Smooth muscle cell (in vitro differentiated cells): ENCODE measurements around the gene NFKBIB. TPM values are rescaled to one million over a fixed set of nuclear protein-coding genes. Genes with fewer than 3 reads are reported as not detected.

Source experiments
- DNase-seq: peaks from one replicate; lab custom pipeline; 2025; ENCODE audit not compliant: unreplicated experiment; lab: John Stamatoyannopoulos, UW
- H2AFZ ChIP-seq: fragments of 200-600 bp; sonication (generic); 2 replicates; pipeline ENCODE4 v1.6.0; 2016; ENCODE audit warnings: antibody characterized with exemption, low read depth, mild to moderate bottlenecking
- H3F3A ChIP-seq: fragments of 200-600 bp; sonication (generic); 2 replicates; pipeline ENCODE4 v1.6.0; 2017; ENCODE audit warnings: antibody characterized with exemption, low read depth
- H3K27ac ChIP-seq: fragments of 200-600 bp; sonication (generic); 2 replicates; pipeline ENCODE4 v1.5.1; 2016; ENCODE audit warnings: low read depth, mild to moderate bottlenecking
- H3K27me3 ChIP-seq: fragments of 200-600 bp; sonication (generic); 2 replicates; pipeline ENCODE4 v1.6.1; 2016; ENCODE audit warnings: low read depth, mild to moderate bottlenecking
- H3K36me3 ChIP-seq: fragments of 200-600 bp; sonication (generic); 2 replicates; pipeline ENCODE4 v1.5.1; 2016; ENCODE audit warnings: low read depth
- H3K4me1 ChIP-seq: fragments of 200-600 bp; sonication (generic); 2 replicates; pipeline ENCODE4 v1.5.1; 2016; ENCODE audit warnings: low read depth
- H3K4me2 ChIP-seq: fragments of 200-600 bp; sonication (generic); 2 replicates; pipeline ENCODE4 v1.6.0; 2016; ENCODE audit warnings: mild to moderate bottlenecking
- H3K4me3 ChIP-seq: fragments of 200-600 bp; sonication (generic); 2 replicates; pipeline ENCODE4 v1.5.1; 2016; ENCODE audit warnings: mild to moderate bottlenecking
- H3K79me2 ChIP-seq: fragments of 200-600 bp; sonication (generic); 2 replicates; pipeline ENCODE4 v1.6.0; 2016; ENCODE audit warnings: low read depth, mild to moderate bottlenecking
- H3K9ac ChIP-seq: fragments of 200-600 bp; sonication (generic); 2 replicates; pipeline ENCODE4 v1.6.0; 2016; ENCODE audit warnings: low read depth
- H3K9me3 ChIP-seq: fragments of 200-600 bp; sonication (generic); replicated peaks from 2 replicates; pipeline ENCODE4 v1.5.1; 2016; ENCODE audit warnings: low read depth
- H4K20me1 ChIP-seq: fragments of 200-600 bp; sonication (generic); 2 replicates; pipeline ENCODE4 v1.6.0; 2016; ENCODE audit warnings: low read depth
- CTCF ChIP-seq: fragments of 200-600 bp; sonication (generic); IDR thresholded peaks from 2 replicates; pipeline ENCODE4 v1.5.1; 2017; ENCODE audit warnings: borderline replicate concordance, mild to moderate bottlenecking, antibody characterized with exemption; ENCODE audit not compliant: insufficient read depth, poor library complexity, severe bottlenecking
- WGBS: methylation state at CpG from one replicate; pipeline ENCODE4 v1.1.7; 2016; ENCODE audit warnings: low lambda C conversion rate; 5-methylcytosine and 5-hydroxymethylcytosine counted together
- polyA plus RNA-seq: library from polyadenylated mRNA; unstranded; fragments of >200 nt; fragmentation: Nextera tagmentation; extraction: Ambion mirVana; gene quantifications from 2 replicates; pipeline ENCODE4 v1.2.1, GENCODE V29; 2016
- total RNA-seq: library from RNA; depleted of rRNA; stranded (reverse); fragments of >200 nt; gene quantifications from 2 replicates; pipeline ENCODE4 v1.2.3, GENCODE V29; 2014

Gene NFKBIB
- total and polyA plus RNA-seq, 2 experiments from 2014 or later: 10.9 to 19.2 TPM

DNA sequence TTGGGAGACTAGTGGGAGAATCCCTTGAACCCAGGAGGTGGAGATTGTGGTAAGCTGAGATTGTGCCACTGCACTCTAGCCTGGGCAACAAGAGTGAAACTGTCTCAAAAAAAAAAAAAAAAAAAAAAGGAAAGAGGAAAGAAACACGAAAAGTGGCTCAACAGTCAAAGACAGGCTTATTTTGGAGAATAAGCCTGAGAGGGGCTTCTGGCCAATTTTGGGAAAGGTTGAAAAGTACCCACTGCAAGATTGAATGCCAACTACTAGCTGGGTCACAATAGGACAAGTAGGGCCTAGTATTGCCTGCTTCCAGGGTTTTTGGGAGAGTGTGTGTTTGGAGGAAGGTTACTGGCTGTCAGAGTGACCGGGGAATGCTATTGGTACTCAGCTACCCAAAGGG, 58.5 kb downstream of the NFKBIB start:
- H3K9ac ChIP-seq: no peak overlapping the region
- H3K36me3 ChIP-seq: no peaks in the 10 kb centered on the region
- H3K4me3 ChIP-seq: no peak overlapping the region
- TF ChIP-seq CTCF: no peak
- WGBS: 96% methylated on average over 2 of the region's 2 CpGs
- no peaks in the 10 kb centered on the region for H3K9me3 ChIP-seq
- H2AFZ ChIP-seq: no peak overlapping the region
- H3K27ac ChIP-seq: no peak overlapping the region
- H3K27me3 ChIP-seq: no peaks in the 10 kb centered on the region
- H4K20me1 ChIP-seq: no peaks in the 10 kb centered on the region
- H3K79me2 ChIP-seq: no peaks in the 10 kb centered on the region
- H3K4me2 ChIP-seq: no peak overlapping the region
- H3K4me1 ChIP-seq: no peaks in the 10 kb centered on the region
- DNase-seq: no peak
- no peaks in the 10 kb centered on the region for H3F3A ChIP-seq

Other genes starting within 250 kb of the NFKBIB start
- 3.2 and 5.5 TPM in 2 replicates for gene CAPN12, start 155.5 kb upstream of the NFKBIB start, total RNA-seq
- 1.4 and 6.5 TPM in 2 replicates for gene CAPN12, start 155.5 kb upstream of the NFKBIB start, polyA plus RNA-seq
- not detected in 2 replicates for gene LGALS7, start 126.5 kb upstream of the NFKBIB start, total RNA-seq
- gene LGALS7, start 126.5 kb upstream of the NFKBIB start, polyA plus RNA-seq: 3.4 TPM in 1 of 2 replicates, not detected in the other
- gene LGALS7B, start 110.8 kb upstream of the NFKBIB start, total RNA-seq: 3.0 TPM in 1 of 2 replicates, not detected in the other
- 0.56 TPM in 1 of 2 replicates, not detected in the other for gene LGALS7B, start 110.8 kb upstream of the NFKBIB start, polyA plus RNA-seq
- gene LGALS4, start 87.0 kb upstream of the NFKBIB start, total RNA-seq: not detected in 2 replicates
- 1.3 and 2.4 TPM in 2 replicates for gene LGALS4, start 87.0 kb upstream of the NFKBIB start, polyA plus RNA-seq
- gene ECH1, start 68.2 kb upstream of the NFKBIB start, total RNA-seq: 41.4 and 47.6 TPM in 2 replicates
- gene ECH1, start 68.2 kb upstream of the NFKBIB start, polyA plus RNA-seq: 142 and 154 TPM in 2 replicates
- gene HNRNPL, start 50.0 kb upstream of the NFKBIB start, total RNA-seq: 170 and 174 TPM in 2 replicates
- gene HNRNPL, start 50.0 kb upstream of the NFKBIB start, polyA plus RNA-seq: 158 and 173 TPM in 2 replicates
- 2.4 and 3.0 TPM in 2 replicates for gene RINL, start 21.7 kb upstream of the NFKBIB start, total RNA-seq
- 2.0 and 4.8 TPM in 2 replicates for gene RINL, start 21.7 kb upstream of the NFKBIB start, polyA plus RNA-seq
- 30.7 and 34.7 TPM in 2 replicates for gene SIRT2, start 351 bp upstream of the NFKBIB start, total RNA-seq
- 45.9 and 48.4 TPM in 2 replicates for gene SIRT2, start 351 bp upstream of the NFKBIB start, polyA plus RNA-seq
- not detected in 2 replicates for gene CCER2, start 12.2 kb downstream of the NFKBIB start, total RNA-seq
- gene CCER2, start 12.2 kb downstream of the NFKBIB start, polyA plus RNA-seq: not detected in 2 replicates
- gene SARS2, start 30.8 kb downstream of the NFKBIB start, total RNA-seq: 12.3 and 13.0 TPM in 2 replicates
- gene SARS2, start 30.8 kb downstream of the NFKBIB start, polyA plus RNA-seq: 24.6 and 33.1 TPM in 2 replicates
- gene MRPS12, start 31.0 kb downstream of the NFKBIB start, total RNA-seq: 15.5 and 25.7 TPM in 2 replicates
- 55.2 and 61.7 TPM in 2 replicates for gene MRPS12, start 31.0 kb downstream of the NFKBIB start, polyA plus RNA-seq
- gene FBXO17, start 75.8 kb downstream of the NFKBIB start, total RNA-seq: 8.2 and 11.5 TPM in 2 replicates
- 17.9 and 21.7 TPM in 2 replicates for gene FBXO17, start 75.8 kb downstream of the NFKBIB start, polyA plus RNA-seq
- 1.9 and 5.3 TPM in 2 replicates for gene FBXO27, start 132.6 kb downstream of the NFKBIB start, total RNA-seq
- 2.8 and 5.4 TPM in 2 replicates for gene FBXO27, start 132.6 kb downstream of the NFKBIB start, polyA plus RNA-seq
- 0.22 and 2.2 TPM in 2 replicates for gene ACP7, start 184.4 kb downstream of the NFKBIB start, total RNA-seq
- not detected in 2 replicates for gene ACP7, start 184.4 kb downstream of the NFKBIB start, polyA plus RNA-seq
- gene PAK4, start 225.8 kb downstream of the NFKBIB start, total RNA-seq: 9.7 and 11.8 TPM in 2 replicates
- gene PAK4, start 225.8 kb downstream of the NFKBIB start, polyA plus RNA-seq: 19.1 and 19.9 TPM in 2 replicates